ENCODE data around the gene RBM8A. TPM values are rescaled to one million over a fixed set of nuclear protein-coding genes. Genes with fewer than 3 reads are reported as not detected.

RBM8A gene
- total RNA-seq, 1 donor from 2014 or later, result 81.1 TPM

GRCh38 chr1:145918144-145918991 is 8.9 kb downstream of the RBM8A start, which contains the start of gene PEX11B:
Gene PEX11B (minus strand): TSS chr1:145918717. CDS start chr1:145918688, 29 bp downstream.
- DNase-seq (ENCODE audit: low spot score in 2 of 2), result peak; percentile 81 to 85
- FAIRE-seq, result no peak

- no peak for FAIRE-seq
Measured at GRCh38 chr1:145917595-145917994, 9.7 kb downstream of the RBM8A start.

DNA sequence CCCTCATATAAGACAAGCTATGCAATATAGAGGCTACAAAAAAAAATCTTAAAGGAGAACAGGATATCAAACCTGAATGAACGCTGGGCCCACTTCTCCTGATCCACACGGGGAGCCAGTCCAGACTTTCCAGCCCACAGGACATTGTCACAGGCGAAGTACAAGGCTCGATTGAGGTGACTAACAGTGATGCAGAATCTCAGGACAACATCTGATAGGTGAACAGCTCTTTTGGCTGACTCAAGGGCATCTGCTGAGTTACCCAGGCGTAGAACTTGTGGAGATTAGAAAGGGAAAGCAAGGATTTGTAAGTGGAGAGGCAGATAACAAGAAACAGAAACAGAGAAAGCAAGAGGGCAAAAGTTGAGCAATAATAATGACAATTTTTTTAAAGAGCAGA is 10.5 kb downstream of the RBM8A start:
- FAIRE-seq (no peak), DNase-seq (ENCODE audit: low spot score in 2 of 2) (no peak)

More at GRCh38 chr1:145917595-145917994, 9.7 kb downstream of the RBM8A start:
- DNase-seq (ENCODE audit: low spot score in 2 of 2), result no peak

DNA sequence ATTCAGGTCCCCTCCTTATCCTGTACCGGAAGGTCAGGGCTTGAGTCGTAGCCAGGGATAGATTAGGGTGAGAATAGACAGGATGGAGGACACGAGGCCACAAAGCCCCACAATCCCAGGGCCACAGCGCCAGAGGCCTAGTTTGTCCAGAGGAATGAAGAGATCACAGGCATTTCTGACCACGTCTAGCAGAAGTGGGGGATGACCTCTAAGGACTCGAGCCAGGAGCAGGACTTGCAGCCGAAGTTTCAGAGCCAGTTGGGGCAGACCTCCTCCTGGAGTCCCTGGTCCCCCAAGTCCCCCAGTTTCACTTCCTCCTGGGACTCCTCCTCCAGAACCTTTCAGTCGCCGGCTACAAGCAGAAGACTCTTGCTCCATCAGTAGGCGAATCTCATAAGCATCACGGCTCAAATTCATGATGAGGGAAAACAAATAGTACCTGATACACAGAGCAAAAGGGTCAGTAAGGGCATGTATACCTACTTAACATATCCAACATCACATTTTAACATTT is 15.1 kb downstream of the RBM8A start:
- FAIRE-seq (no peak), DNase-seq (ENCODE audit: low spot score in 2 of 2) (no peak)

DNA sequence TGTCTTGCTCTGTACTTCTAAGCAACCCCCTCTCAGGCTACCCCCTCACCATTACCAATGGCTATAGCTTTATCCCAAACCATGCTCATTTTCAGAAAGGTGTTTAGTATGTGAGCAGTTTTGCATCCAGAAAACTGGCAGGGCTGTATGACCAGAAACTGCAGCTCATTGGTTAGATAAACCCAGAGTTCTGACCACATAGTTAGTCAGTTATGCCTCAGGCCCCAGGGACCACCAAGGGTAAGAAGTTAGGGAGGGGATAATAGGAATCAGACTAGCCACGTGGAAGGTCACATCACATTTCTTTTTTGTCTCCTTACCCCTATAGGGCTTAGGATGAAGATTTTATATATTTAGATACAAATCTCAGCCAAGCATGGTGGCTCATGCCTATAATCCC is 18.6 kb downstream of the RBM8A start:
- no peak for DNase-seq (ENCODE audit: low spot score in 2 of 2)
- no peak for FAIRE-seq

DNA sequence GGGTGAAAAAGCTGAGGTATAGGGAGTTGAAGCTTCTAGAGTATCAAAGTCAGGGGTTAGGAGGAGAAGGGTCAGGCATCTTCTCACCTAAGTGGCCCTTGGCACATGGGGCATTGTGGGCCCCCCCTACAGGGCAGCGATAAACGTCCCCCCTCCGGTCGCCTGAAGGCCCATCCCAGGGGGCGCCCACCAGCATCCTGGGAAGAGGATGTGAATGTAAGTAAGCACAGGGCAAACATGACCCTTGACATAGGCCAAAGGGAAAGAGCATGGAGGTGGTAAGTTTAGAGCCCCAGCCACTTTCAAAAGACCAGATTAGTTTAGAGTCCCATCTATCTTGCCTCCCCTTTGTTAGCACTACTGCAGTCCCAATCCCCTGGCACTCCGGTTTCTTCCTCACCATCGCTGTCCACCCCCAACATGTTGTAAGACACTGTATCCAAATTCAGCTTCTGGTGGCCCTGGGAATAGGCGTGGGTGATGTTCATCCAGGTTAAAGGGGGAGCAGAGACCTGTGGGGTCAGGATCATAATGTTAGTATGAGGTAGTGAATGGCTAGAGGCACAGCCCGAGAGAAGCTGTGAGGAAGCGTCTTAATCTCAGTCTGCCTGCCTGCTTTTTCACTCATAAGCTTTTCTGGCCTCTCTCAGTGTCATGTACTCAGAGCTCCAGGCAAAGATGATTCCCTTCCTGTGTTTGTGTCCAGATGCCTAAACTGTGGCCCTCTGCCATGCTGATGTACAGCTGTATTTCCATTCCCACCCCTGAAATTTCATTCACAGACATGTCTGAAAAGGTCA is 20.1 kb downstream of the RBM8A start:
- FAIRE-seq (no peak), DNase-seq (ENCODE audit: low spot score in 2 of 2) (no peak)

- no peak for DNase-seq (ENCODE audit: low spot score in 2 of 2)
- no peak for FAIRE-seq
Measured at GRCh38 chr1:145901312-145902021, 25.8 kb downstream of the RBM8A start.

GRCh38 chr1:145898756-145899155 is 28.5 kb downstream of the RBM8A start:
- FAIRE-seq (no peak), DNase-seq (ENCODE audit: low spot score in 2 of 2) (no peak)

DNA sequence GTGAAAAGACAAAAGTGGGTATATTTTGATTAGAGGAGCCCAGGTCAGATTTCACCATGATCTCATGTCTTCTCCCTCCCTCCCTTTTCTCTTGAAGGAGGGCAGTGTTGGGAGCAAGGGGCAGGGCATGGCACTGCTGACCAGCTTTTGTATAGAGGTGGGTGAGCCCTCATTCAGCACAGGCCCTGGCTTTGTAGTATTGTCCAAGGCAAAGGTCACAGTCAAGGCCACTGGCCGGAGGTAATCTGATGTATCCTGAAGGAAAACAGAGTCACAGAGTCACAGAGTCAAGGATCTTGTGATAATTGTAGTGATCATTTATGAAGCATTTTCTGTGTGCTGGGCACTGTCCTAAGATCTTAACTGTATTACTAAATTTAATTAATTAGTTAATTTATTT is 29.3 kb downstream of the RBM8A start:
- no peak for FAIRE-seq
- no peak for DNase-seq (ENCODE audit: low spot score in 2 of 2)

DNA sequence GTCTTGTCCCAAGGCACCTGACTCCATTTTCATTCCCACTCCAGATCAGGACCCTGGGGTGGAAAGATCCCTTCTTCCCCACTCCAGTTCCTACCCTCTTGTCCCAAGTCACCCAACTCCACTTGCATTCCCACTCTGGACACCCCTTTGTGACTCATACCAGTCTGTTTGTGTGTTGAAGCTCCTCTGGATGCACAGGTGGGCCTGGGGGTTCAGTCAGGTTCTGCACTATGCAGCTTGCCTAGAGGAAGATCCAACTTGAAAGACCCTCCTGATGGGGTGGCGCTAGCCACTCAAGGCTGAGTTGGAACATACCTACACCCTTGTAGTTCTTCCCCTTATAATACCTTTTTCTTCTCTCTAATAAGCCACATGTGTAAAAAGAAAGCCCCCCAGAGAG is 31.8 kb downstream of the RBM8A start:
- FAIRE-seq (no peak), DNase-seq (ENCODE audit: low spot score in 2 of 2) (no peak)

DNA sequence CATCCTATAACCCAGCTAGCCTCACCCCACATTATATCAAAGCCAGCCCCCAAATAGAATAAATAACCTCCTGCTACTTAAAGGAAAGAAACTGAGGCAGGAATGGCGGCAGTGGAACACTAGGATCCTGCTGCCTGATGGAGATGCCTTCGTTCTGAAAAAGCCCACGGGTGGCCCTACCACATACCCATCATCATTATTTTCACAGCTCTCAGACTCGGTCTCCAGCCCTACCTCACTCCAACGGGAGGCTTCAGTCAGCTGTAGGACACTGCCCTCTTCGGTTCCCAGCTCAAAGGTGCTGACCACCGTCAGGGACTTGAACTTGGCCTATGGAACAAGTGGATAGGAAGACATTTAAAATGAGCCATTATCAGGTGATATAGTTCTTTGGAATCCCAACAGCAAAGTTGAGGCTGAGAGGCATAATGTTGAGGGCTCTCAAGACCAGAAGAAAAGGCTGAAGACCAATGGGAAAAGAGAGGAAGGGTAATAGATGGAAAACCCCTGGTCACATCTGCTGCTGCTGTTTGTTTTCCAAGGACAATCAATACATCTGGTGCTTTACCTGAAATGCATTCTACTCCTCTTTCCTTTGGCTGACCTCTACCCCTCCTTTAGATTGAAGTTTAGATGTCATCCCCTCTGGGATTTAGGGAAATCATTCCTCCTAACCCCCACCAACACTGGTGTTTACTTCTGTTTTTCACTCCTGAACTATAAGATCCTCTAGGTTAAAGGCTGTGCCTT is 33.8 kb downstream of the RBM8A start:
- DNase-seq (ENCODE audit: low spot score in 2 of 2) (no peak), FAIRE-seq (no peak)

- FAIRE-seq, result no peak
- no peak for DNase-seq (ENCODE audit: low spot score in 2 of 2)
Measured at GRCh38 chr1:145892486-145893087, 34.7 kb downstream of the RBM8A start.

DNA sequence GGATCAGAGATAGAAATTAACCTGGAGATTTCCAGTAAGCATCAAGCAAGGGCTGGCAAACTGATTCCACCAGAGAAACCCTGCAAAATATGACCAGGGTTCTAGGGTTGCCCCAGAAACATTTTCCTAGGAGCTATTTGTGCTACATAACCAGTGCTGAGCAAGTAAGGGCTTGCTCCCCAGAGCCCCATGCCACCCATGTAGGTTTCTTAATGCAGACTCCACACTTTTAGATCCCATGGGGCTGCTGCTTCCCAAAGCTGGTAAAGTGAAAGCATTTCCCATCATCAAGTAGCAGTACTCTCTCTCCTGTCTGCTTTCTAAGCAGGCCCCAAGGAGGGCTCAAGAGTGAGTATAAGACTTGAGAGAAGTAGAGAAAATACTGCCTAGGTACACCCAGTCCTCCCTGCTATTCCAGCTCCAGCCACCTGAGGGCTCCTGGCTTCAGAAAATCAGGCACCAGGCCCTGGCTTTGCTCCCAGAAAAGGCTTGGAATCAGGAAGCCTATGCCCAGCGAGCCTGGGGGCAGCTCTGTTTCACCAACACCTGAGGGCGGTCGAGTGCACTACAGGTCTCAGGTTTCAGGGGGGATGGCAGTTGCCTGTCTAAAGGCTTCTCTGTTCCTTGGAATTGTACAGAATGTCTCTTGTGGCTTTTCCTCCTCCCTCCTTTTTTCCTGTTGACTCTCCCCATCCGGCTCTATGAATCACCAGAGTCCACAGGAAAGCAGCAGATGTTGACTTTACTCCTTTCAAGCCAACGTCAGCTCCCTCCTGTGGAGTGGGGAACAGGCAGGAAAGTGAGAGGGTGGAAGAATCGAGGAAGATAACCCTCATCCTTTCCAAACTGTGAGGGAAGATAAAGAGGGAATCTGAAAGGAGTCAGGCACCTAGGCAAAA is 35.4 kb downstream of the RBM8A start:
- FAIRE-seq (no peak), DNase-seq (ENCODE audit: low spot score in 2 of 2) (peak; percentile 77 to 86)

GRCh38 chr1:145891143-145891542 is 36.1 kb downstream of the RBM8A start:
- FAIRE-seq (no peak), DNase-seq (ENCODE audit: low spot score in 2 of 2) (no peak)

GRCh38 chr1:145889722-145890121 is 37.6 kb downstream of the RBM8A start:
- DNase-seq (ENCODE audit: low spot score in 2 of 2), result no peak
- no peak for FAIRE-seq

DNA sequence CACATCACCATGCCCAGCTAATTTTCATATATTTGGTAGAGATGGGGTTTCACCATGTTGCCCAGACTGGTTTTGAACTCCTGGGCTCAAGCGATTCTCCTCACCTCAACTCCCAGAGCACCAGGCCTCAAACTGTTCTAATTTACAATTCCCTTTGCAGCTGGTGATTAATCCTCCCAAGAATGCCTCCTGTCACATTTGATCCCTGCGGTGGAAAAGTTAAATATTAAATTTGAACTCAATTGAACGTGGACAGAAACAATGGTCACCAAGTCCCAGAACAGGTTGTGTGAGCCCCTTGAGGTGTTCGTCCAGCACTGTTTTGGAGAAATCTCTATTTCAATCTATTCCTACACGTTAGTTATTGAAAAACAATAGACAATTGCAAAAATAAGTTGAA is 39.7 kb downstream of the RBM8A start:
- DNase-seq (ENCODE audit: low spot score in 2 of 2) (no peak), FAIRE-seq (no peak)

- no peak for FAIRE-seq
Measured at GRCh38 chr1:145886816-145887215, 40.5 kb downstream of the RBM8A start.

DNA sequence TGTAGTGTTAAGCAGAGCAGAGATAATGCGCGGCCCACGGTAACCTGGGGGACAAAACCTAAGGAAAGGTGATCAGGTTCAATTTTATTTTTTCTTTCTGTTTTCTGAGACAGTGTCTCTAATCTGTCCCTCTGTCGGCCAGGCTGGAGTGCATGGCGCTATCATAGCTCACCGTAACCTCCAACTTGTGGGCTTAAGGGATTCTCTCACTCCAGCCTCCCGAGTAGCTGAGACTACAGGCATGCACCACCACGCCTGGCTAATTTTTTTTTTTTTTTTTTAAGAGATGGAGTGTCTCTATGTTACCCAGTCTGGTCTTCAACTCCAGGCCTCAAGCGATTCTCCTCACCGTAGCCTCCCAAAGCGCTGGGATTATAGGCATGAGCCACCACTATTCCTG is 40.9 kb downstream of the RBM8A start:
- FAIRE-seq (no peak), DNase-seq (ENCODE audit: low spot score in 2 of 2) (no peak)

More at GRCh38 chr1:145886816-145887215, 40.5 kb downstream of the RBM8A start:
- DNase-seq (ENCODE audit: low spot score in 2 of 2), result no peak

Data from frontal cortex (tissue), 4 donors.